OCI-LY1 (cell line): ENCODE measurements around the gene BANF2.

Experiments used
- H2AFZ ChIP-seq: fragments of 200-600 bp; sonication (generic), shearing (Covaris generic); 2 replicates; pipeline ENCODE4 v1.6.0; 2014; ENCODE audit warnings: antibody characterized with exemption, mild to moderate bottlenecking, low read length
- H3F3A ChIP-seq: fragments of 200-600 bp; sonication (generic), shearing (Covaris generic); 2 replicates; pipeline ENCODE4 v1.6.0; 2014; ENCODE audit warnings: mild to moderate bottlenecking, antibody characterized with exemption, low read length, moderate library complexity; ENCODE audit not compliant: insufficient read depth
- H3K27ac ChIP-seq: fragments of 200-600 bp; sonication (generic); 2 replicates; pipeline ENCODE4 v1.5.1; 2014; ENCODE audit warnings: low read length, mixed run types, mild to moderate bottlenecking, low read depth; ENCODE audit not compliant: poor library complexity, severe bottlenecking
- H3K27me3 ChIP-seq: fragments of 200-600 bp; sonication (generic); 2 replicates; pipeline ENCODE4 v1.6.0; 2014; ENCODE audit warnings: antibody characterized with exemption, mild to moderate bottlenecking, low read length, moderate library complexity; ENCODE audit not compliant: insufficient read depth
- H3K36me3 ChIP-seq: fragments of 200-600 bp; sonication (generic); 2 replicates; pipeline ENCODE4 v1.6.1; 2014; ENCODE audit warnings: mild to moderate bottlenecking, antibody characterized with exemption, low read length, moderate library complexity, mixed read lengths; ENCODE audit not compliant: insufficient read depth
- H3K4me1 ChIP-seq: fragments of 200-600 bp; sonication (generic); 2 replicates; pipeline ENCODE4 v1.5.1; 2014; ENCODE audit warnings: mild to moderate bottlenecking, low read length, moderate library complexity; ENCODE audit not compliant: insufficient read depth, severe bottlenecking
- H3K4me2 ChIP-seq: fragments of 200-600 bp; sonication (generic), shearing (Covaris generic); 2 replicates; pipeline ENCODE4 v1.6.1; 2014; ENCODE audit warnings: low read length
- H3K4me3 ChIP-seq: fragments of 200-600 bp; sonication (generic); 2 replicates; pipeline ENCODE4 v1.5.1; 2014; ENCODE audit warnings: low read length, low read depth, mild to moderate bottlenecking, mixed read lengths; ENCODE audit not compliant: poor library complexity, severe bottlenecking
- H3K79me2 ChIP-seq: fragments of 200-600 bp; shearing (Covaris generic); 2 replicates; pipeline ENCODE4 v1.6.1; 2016; ENCODE audit warnings: mixed run types, low read length, mixed read lengths; ENCODE audit not compliant: insufficient read depth
- H3K9ac ChIP-seq: fragments of 200-600 bp; sonication (generic), shearing (Covaris generic); 2 replicates; pipeline ENCODE4 v1.6.1; 2014; ENCODE audit warnings: mild to moderate bottlenecking, low read length, mixed read lengths
- H3K9me2 ChIP-seq: fragments of 200-600 bp; sonication (generic), shearing (Covaris generic); 2 replicates; pipeline ENCODE4 v1.6.1; 2014; ENCODE audit warnings: low read depth, mild to moderate bottlenecking, low read length, mixed read lengths
- H3K9me3 ChIP-seq: fragments of 200-600 bp; shearing (Covaris generic); 2 replicates; pipeline ENCODE4 v1.6.1; 2014; ENCODE audit warnings: low read length, mixed read lengths
- H4K20me1 ChIP-seq: fragments of 200-600 bp; sonication (generic), shearing (Covaris generic); 2 replicates; pipeline ENCODE4 v1.6.0; 2016; ENCODE audit warnings: mild to moderate bottlenecking, low read length; ENCODE audit not compliant: insufficient read depth
- CTCF ChIP-seq: fragments of 200-600 bp; sonication (generic), shearing (Covaris generic); IDR thresholded peaks from 2 replicates; pipeline ENCODE4 v1.5.1; 2017; ENCODE audit warnings: mild to moderate bottlenecking, antibody characterized with exemption, low read length, moderate library complexity, mixed read lengths
- EZH2 ChIP-seq: fragments of 200-600 bp; sonication (generic), shearing (Covaris generic); IDR thresholded peaks from 2 replicates; pipeline ENCODE4 v1.8.0; 2017; ENCODE audit warnings: borderline replicate concordance, mixed run types, mild to moderate bottlenecking, antibody characterized with exemption, low read length, moderate library complexity, mixed read lengths

Gene BANF2

GRCh38 chr20:17732907-17733521, 33.2 kb downstream of the BANF2 start:
- Histone ChIP-seq H3K79me2 (no peaks in the 10 kb centered on the region), H3K9me3 (no peaks in the 10 kb centered on the region; the same call in 1 of the 2 replicates), H3K4me2 (no peak overlapping the region), H3K27me3 (peaks cover 11% of the 10 kb centered on the region; the same call in 1 of the 2 replicates), H4K20me1 (no peaks in the 10 kb centered on the region), H2AFZ (no peak overlapping the region), H3K9me2 (no peaks in the 10 kb centered on the region), H3K27ac (no peak overlapping the region), H3K4me3 (no peak overlapping the region), H3K4me1 (no peaks in the 10 kb centered on the region), H3F3A (no peaks in the 10 kb centered on the region), H3K9ac (no peak overlapping the region), H3K36me3 (no peaks in the 10 kb centered on the region)
- TF ChIP-seq CTCF (no peak), EZH2 (no peak)

GRCh38 chr20:17733767-17734304, 34.1 kb downstream of the BANF2 start:
- Histone ChIP-seq H3K79me2 (no peaks in the 10 kb centered on the region), H3K4me1 (no peaks in the 10 kb centered on the region), H4K20me1 (no peaks in the 10 kb centered on the region), H3K9me3 (no peaks in the 10 kb centered on the region; the same call in 1 of the 2 replicates), H3K27me3 (peaks cover 11% of the 10 kb centered on the region; the same call in 1 of the 2 replicates), H3K36me3 (no peaks in the 10 kb centered on the region), H3K4me2 (no peak overlapping the region), H3K9ac (no peak overlapping the region), H3K27ac (no peak overlapping the region), H3F3A (no peaks in the 10 kb centered on the region), H3K9me2 (no peaks in the 10 kb centered on the region), H3K4me3 (no peak overlapping the region), H2AFZ (no peak overlapping the region)
- no peak for TF ChIP-seq CTCF
- no peak for TF ChIP-seq EZH2

- no peaks in the 10 kb centered on the region; the same call in 1 of the 2 replicates for H3K9me3 ChIP-seq
- H3F3A ChIP-seq = no peaks in the 10 kb centered on the region
- no peak overlapping the region for H3K9ac ChIP-seq
- no peak overlapping the region for H3K27ac ChIP-seq
- peaks cover 11% of the 10 kb centered on the region; the same call in 1 of the 2 replicates for H3K27me3 ChIP-seq
- H3K4me2 ChIP-seq = no peak overlapping the region
- no peaks in the 10 kb centered on the region for H4K20me1 ChIP-seq
- TF ChIP-seq EZH2 (no peak), CTCF (no peak)
- H3K4me3 ChIP-seq = no peak overlapping the region
- no peak overlapping the region for H2AFZ ChIP-seq
- H3K36me3 ChIP-seq = no peaks in the 10 kb centered on the region
- H3K79me2 ChIP-seq = no peaks in the 10 kb centered on the region
- H3K9me2 ChIP-seq = no peaks in the 10 kb centered on the region
- no peaks in the 10 kb centered on the region for H3K4me1 ChIP-seq
These were observed 34.6 kb downstream of the BANF2 start for GRCh38 chr20:17734374-17734773.
